Glutamatergic neuron (in vitro differentiated cells): Measurements from ENCODE around the gene NRXN3. TPM values are rescaled to one million over a fixed set of nuclear protein-coding genes. Genes with fewer than 3 reads are reported as not detected.

ENCODE experiments used
- DNase-seq: peaks from one replicate; pipeline ENCODE4 v3.0.0; 2022
- H3K27ac Mint-ChIP-seq: one replicate; pipeline ENCODE4 v1.8.0; 2020; ENCODE audit warnings: mild to moderate bottlenecking, mixed read lengths, inconsistent platforms; ENCODE audit not compliant: unreplicated experiment
- H3K27me3 Mint-ChIP-seq: one replicate; pipeline ENCODE4 v1.8.0; 2020; ENCODE audit warnings: mild to moderate bottlenecking, moderate library complexity, mixed read lengths, inconsistent platforms; ENCODE audit not compliant: unreplicated experiment
- H3K36me3 Mint-ChIP-seq: one replicate; pipeline ENCODE4 v1.8.0; 2020; ENCODE audit warnings: mild to moderate bottlenecking, mixed read lengths, inconsistent platforms; ENCODE audit not compliant: unreplicated experiment
- H3K4me1 Mint-ChIP-seq: one replicate; pipeline ENCODE4 v1.8.0; 2020; ENCODE audit warnings: mild to moderate bottlenecking, low read depth, mixed read lengths, inconsistent platforms; ENCODE audit not compliant: unreplicated experiment
- H3K4me3 Mint-ChIP-seq: one replicate; pipeline ENCODE4 v1.8.0; 2020; ENCODE audit warnings: mild to moderate bottlenecking, mixed read lengths, inconsistent platforms; ENCODE audit not compliant: unreplicated experiment
- H3K9me3 Mint-ChIP-seq: one replicate; pipeline ENCODE4 v1.8.0; 2020; ENCODE audit warnings: mild to moderate bottlenecking, moderate library complexity, mixed read lengths, inconsistent platforms; ENCODE audit not compliant: unreplicated experiment
- CTCF ChIP-seq: fragments of 200-600 bp; sonication (generic); IDR thresholded peaks from one replicate; pipeline ENCODE4 v1.5.0; 2021; ENCODE audit not compliant: partially characterized antibody, unreplicated experiment
- total RNA-seq: library from RNA; stranded (reverse); fragmentation: NEBNext Ultra II Directional; extraction: Animal tissue kit (Norgen Biotek cat#: 25700); gene quantifications from one replicate; pipeline ENCODE4 v1.2.1, GENCODE V29; 2021; ENCODE audit not compliant: unreplicated experiment

The NRXN3 gene
- total RNA-seq, 1 donor from 2014 or later = 1.2 TPM

GRCh38 chr14:78319406-78319805, 149.2 kb downstream of the NRXN3 start:
- Mint-ChIP-seq H3K9me3 (peaks cover 3% of the 10 kb centered on the region), H3K27ac (peak overlapping the region; percentile 72), H3K27me3 (no peaks in the 10 kb centered on the region), H3K36me3 (no peaks in the 10 kb centered on the region), H3K4me1 (peaks cover 14% of the 10 kb centered on the region), H3K4me3 (no peak overlapping the region)
- no peak for DNase-seq
- no peak for TF ChIP-seq CTCF

DNA sequence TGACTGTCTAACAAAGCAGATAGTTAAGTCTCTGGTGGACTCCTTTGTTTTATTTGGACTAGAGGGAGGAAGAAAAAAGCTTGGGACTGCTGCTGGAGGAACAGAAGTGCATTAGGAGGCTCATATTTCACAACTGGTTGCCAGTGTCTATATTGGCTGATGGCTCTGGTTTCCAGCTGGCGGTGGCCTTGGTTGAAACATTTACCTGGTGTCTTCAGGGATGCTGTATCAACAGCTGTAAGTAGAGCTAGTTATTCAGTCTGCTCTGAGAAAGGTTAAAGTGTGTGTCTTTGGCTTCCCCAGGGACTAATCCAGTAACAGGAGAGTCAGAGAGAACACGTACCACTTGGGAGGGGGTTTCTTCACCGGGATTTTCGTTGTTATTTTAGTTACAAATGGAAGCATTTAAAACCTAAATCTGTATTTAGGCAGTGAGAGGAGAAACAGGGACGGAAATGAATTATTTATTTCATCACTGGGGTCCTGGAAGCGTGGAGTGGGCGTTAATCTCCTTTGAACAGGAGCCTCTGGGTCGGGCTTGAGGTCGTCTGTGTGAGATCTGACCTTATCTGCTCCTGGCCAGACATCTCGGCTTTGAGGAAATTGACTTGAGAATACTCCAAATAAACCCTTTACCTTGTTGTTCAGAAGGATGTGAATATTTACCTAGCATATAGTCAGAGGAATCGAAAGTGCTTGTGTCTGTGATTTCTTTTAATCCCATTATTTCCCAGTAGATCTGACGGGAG, 149.9 kb downstream of the NRXN3 start:
- DNase-seq = peak; percentile 19
- peak overlapping the region; percentile 72 for H3K27ac Mint-ChIP-seq
- no peaks in the 10 kb centered on the region for H3K36me3 Mint-ChIP-seq
- peaks cover 14% of the 10 kb centered on the region for H3K4me1 Mint-ChIP-seq
- peaks cover 3% of the 10 kb centered on the region for H3K9me3 Mint-ChIP-seq
- H3K4me3 Mint-ChIP-seq = peak overlapping the region; percentile 22
- H3K27me3 Mint-ChIP-seq = no peaks in the 10 kb centered on the region
- TF ChIP-seq CTCF = no peak

- Mint-ChIP-seq H3K4me3 (no peak overlapping the region), H3K27me3 (no peaks in the 10 kb centered on the region), H3K36me3 (no peaks in the 10 kb centered on the region), H3K27ac (no peak overlapping the region), H3K4me1 (peaks cover 10% of the 10 kb centered on the region), H3K9me3 (peaks cover 3% of the 10 kb centered on the region)
- no peak for DNase-seq
- TF ChIP-seq CTCF = no peak
Observed at GRCh38 chr14:78324353-78324752, 154.2 kb downstream of the NRXN3 start.

DNA sequence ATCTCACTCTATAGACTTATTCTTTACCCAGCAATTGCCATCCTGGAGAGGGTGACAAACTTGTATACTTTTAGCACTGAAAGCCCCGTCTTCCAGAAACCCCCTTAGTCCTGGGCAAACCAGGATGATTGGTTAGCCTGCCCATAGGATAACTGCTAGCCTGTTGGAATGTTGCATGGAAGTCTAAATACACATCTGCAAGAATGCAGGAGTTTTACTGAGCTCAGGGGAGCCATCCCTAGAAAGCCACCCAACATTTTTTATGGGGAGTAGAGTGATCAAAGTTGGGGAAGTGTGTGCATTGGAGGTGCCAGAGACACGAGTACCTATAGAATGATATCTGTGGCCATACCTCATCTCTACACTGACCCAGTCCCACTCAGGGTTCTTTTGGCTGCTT, 155.7 kb downstream of the NRXN3 start:
- peaks cover 1% of the 10 kb centered on the region for H3K27me3 Mint-ChIP-seq
- TF ChIP-seq CTCF = no peak
- no peak for DNase-seq
- H3K9me3 Mint-ChIP-seq = no peaks in the 10 kb centered on the region
- H3K4me1 Mint-ChIP-seq = peaks cover 3% of the 10 kb centered on the region
- H3K4me3 Mint-ChIP-seq = no peak overlapping the region
- H3K27ac Mint-ChIP-seq = no peak overlapping the region
- H3K36me3 Mint-ChIP-seq = no peaks in the 10 kb centered on the region

DNA sequence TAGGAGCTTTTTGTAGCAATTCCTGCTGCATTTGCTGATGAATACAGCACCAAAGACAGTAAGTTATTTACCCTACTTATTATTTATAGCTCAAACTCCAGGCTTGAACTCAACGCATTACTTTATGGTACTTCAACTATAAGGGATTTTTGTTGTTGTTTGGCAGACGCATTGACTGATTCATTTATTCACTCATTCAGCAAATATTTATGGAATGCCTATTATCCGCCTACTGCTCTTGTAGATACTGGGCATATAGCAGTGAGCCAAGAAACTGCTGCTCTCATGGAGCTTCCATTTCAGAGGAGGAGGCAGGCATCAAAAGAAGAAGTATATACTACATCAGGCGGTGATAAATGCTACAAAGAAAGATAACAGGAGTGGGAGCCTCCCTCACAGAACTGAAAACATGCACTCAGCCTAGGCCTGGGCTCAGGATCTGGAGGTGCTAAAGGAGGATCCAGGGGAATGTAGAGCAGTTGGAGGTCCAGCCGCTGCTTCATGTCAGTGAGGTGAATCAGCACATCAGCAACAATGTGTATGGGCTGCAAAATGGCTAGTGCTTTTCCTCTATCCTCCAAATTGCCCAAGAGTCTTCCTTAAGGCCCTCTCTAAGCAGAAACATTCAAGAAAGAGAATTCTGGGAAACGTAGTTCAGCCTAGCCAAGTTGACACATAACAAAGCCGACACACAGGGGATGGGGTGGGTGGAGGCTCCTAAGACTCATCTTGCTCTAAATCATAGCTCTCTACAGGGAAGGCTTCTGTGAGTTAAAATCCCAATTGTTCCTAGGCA, 157.5 kb downstream of the NRXN3 start:
- Mint-ChIP-seq H3K4me1 (peaks cover 3% of the 10 kb centered on the region), H3K9me3 (no peaks in the 10 kb centered on the region), H3K36me3 (no peaks in the 10 kb centered on the region), H3K27me3 (peaks cover 1% of the 10 kb centered on the region), H3K27ac (no peak overlapping the region), H3K4me3 (no peak overlapping the region)
- DNase-seq = no peak
- TF ChIP-seq CTCF = no peak
